GM21576 (cell line): ENCODE measurements around the gene CCNY.

Experiments used
- ATAC-seq: cut with Tn5 transposase; IDR thresholded peaks from one replicate; pipeline ENCODE4 v1.9.1; 2021; ENCODE audit warnings: mild to moderate bottlenecking, moderate library complexity; ENCODE audit not compliant: unreplicated experiment

CCNY gene

GRCh38 chr10:35448687-35449662 lies 112.7 kb downstream of the CCNY start:
- no peak for ATAC-seq

GRCh38 chr10:35449944-35450343 lies 113.6 kb downstream of the CCNY start:
- ATAC-seq: no peak

- ATAC-seq: peak; percentile 97
These were observed 115.1 kb downstream of the CCNY start for GRCh38 chr10:35451151-35452016.

GRCh38 chr10:35452171-35452570 lies 115.9 kb downstream of the CCNY start:
- no peak for ATAC-seq

- ATAC-seq: no peak
These were observed 116.5 kb downstream of the CCNY start for GRCh38 chr10:35452847-35453246.

GRCh38 chr10:35453855-35454532 lies 117.7 kb downstream of the CCNY start:
- no peak for ATAC-seq

- no peak for ATAC-seq
These were observed 119.9 kb downstream of the CCNY start for GRCh38 chr10:35456153-35456720.

GRCh38 chr10:35456784-35457183 lies 120.5 kb downstream of the CCNY start:
- no peak for ATAC-seq

GRCh38 chr10:35458500-35459448 lies 122.5 kb downstream of the CCNY start:
- ATAC-seq: no peak

GRCh38 chr10:35459449-35459847 lies 123.1 kb downstream of the CCNY start:
- ATAC-seq: no peak

GRCh38 chr10:35460852-35461460 lies 124.6 kb downstream of the CCNY start:
- ATAC-seq: no peak

GRCh38 chr10:35462491-35462934 lies 126.2 kb downstream of the CCNY start:
- peak; percentile 95 for ATAC-seq

GRCh38 chr10:35463105-35463867 lies 127.0 kb downstream of the CCNY start:
- no peak for ATAC-seq

GRCh38 chr10:35463878-35464277 lies 127.6 kb downstream of the CCNY start:
- ATAC-seq: no peak

GRCh38 chr10:35464825-35465456 lies 128.6 kb downstream of the CCNY start:
- ATAC-seq: no peak

GRCh38 chr10:35465673-35466072 lies 129.4 kb downstream of the CCNY start:
- ATAC-seq: no peak

- no peak for ATAC-seq
These were observed 129.9 kb downstream of the CCNY start for GRCh38 chr10:35466170-35466569.

- no peak for ATAC-seq
These were observed 130.4 kb downstream of the CCNY start for GRCh38 chr10:35466661-35467060.
